ENCODE results near the gene IFT74.

DNA sequence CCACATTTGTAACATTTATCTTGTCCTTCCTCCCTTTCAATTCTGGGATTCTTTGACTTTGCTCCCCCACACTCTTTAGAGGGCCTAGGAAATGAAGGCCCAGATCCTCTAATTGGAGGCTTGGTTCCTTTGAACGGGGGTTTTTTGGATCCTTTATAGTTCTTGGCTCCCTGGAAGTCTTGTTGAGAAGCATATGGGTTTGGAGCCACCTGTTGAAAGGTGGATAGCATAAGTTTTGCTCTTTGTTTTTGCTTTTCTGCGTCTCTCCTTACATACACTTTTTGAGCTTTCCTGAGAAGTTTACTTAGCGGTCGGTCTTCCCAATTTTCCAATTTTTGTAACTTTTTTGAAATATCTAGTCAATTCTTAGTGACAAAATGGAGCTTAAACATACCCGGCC, 17.8 kb downstream of the IFT74 start:
- TF ChIP-seq ZKSCAN5 (CRISPR knock-in tag; IDR thresholded peaks at IDR 0.05) (no peak), MATR3 (CRISPR knock-in tag; IDR thresholded peaks at IDR 0.05) (no peak), MYNN (CRISPR knock-in tag; IDR thresholded peaks at IDR 0.05; ENCODE audit: low read depth) (no peak), ZNF704 (CRISPR knock-in tag; IDR thresholded peaks at IDR 0.05; ENCODE audit: borderline replicate concordance) (no peak), MXI1 (IDR thresholded peaks at IDR 0.05; ENCODE audit: borderline replicate concordance, low read depth, low read length) (no peak)
- TF ChIP-seq, protein P1, sequence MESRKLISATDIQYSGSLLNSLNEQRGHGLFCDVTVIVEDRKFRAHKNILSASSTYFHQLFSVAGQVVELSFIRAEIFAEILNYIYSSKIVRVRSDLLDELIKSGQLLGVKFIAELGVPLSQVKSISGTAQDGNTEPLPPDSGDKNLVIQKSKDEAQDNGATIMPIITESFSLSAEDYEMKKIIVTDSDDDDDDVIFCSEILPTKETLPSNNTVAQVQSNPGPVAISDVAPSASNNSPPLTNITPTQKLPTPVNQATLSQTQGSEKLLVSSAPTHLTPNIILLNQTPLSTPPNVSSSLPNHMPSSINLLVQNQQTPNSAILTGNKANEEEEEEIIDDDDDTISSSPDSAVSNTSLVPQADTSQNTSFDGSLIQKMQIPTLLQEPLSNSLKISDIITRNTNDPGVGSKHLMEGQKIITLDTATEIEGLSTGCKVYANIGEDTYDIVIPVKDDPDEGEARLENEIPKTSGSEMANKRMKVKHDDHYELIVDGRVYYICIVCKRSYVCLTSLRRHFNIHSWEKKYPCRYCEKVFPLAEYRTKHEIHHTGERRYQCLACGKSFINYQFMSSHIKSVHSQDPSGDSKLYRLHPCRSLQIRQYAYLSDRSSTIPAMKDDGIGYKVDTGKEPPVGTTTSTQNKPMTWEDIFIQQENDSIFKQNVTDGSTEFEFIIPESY (CRISPR knock-in tag; IDR thresholded peaks at IDR 0.05) = no peak

All from HepG2 (cell line).